WTC11 (cell line): ENCODE data around the gene FLRT1. TPM values are rescaled to one million over a fixed set of nuclear protein-coding genes. Genes with fewer than 3 reads are reported as not detected.

Experiments used
- ATAC-seq: fragments of 200-7000 bp; cut with Tn5 transposase; 2 replicates; pipeline ENCODE4 v1.10.0; 2021; ENCODE audit warnings: mild to moderate bottlenecking, moderate library complexity
- CTCF ChIA-PET: fragments of 300-600 bp; sonication (Branson Sonifier 250); formaldehyde crosslinking; loops from one replicate; lab custom pipeline; 2021; ENCODE audit warnings: antibody characterized with exemption; lab: Charles Lee
- POLR2A ChIA-PET: fragments of 350-600 bp; sonication (Branson Sonifier 250); formaldehyde crosslinking; loops from one replicate; lab custom pipeline; 2021; ENCODE audit warnings: antibody characterized with exemption; lab: Charles Lee
- DNase-seq: peaks from one replicate; pipeline ENCODE4 v3.0.0; 2021; ENCODE audit warnings: low spot score
- H3K27ac Mint-ChIP-seq: 2 replicates; pipeline ENCODE4 v1.8.0; 2021; ENCODE audit warnings: mixed read lengths
- H3K27me3 Mint-ChIP-seq: 2 replicates; pipeline ENCODE4 v1.8.0; 2021; ENCODE audit warnings: low read depth, mild to moderate bottlenecking, moderate library complexity, mixed read lengths
- H3K36me3 Mint-ChIP-seq: 2 replicates; pipeline ENCODE4 v1.8.0; 2021; ENCODE audit warnings: mixed read lengths
- H3K4me1 Mint-ChIP-seq: 2 replicates; pipeline ENCODE4 v1.8.0; 2022; ENCODE audit warnings: mixed read lengths
- H3K4me3 Mint-ChIP-seq: 2 replicates; pipeline ENCODE4 v1.8.0; 2021; ENCODE audit warnings: mild to moderate bottlenecking, moderate library complexity, mixed read lengths
- H3K9me3 Mint-ChIP-seq: 2 replicates; pipeline ENCODE4 v1.8.0; 2021; ENCODE audit warnings: mixed read lengths
- CBFB ChIP-seq: sonication (generic); formaldehyde crosslinking; IDR thresholded peaks from 2 replicates; pipeline ENCODE4 v1.8.1; 2022; ENCODE audit warnings: mild to moderate bottlenecking, low read depth, missing genetic modification reagents
- CTCF ChIP-seq: fragments of 200-600 bp; IDR thresholded peaks from 2 replicates; pipeline ENCODE4 v1.8.0; 2022; ENCODE audit warnings: antibody characterized with exemption
- E2F1 ChIP-seq: sonication (generic); formaldehyde crosslinking; IDR thresholded peaks from 2 replicates; pipeline ENCODE4 v1.8.0; 2022; ENCODE audit warnings: mild to moderate bottlenecking, missing genetic modification reagents
- E2F4 ChIP-seq: sonication (generic); formaldehyde crosslinking; IDR thresholded peaks from 2 replicates; pipeline ENCODE4 v1.8.1; 2022; ENCODE audit warnings: low read depth, mild to moderate bottlenecking, moderate library complexity, missing genetic modification reagents, borderline replicate concordance
- ELF4 ChIP-seq: sonication (generic); formaldehyde crosslinking; IDR thresholded peaks from 2 replicates; pipeline ENCODE4 v1.8.1; 2022; ENCODE audit warnings: low read depth, mild to moderate bottlenecking, moderate library complexity, missing genetic modification reagents
- FOXJ3 ChIP-seq: sonication (generic); formaldehyde crosslinking; IDR thresholded peaks from 2 replicates; pipeline ENCODE4 v1.9.0; 2021; ENCODE audit warnings: missing genetic modification reagents, mild to moderate bottlenecking, borderline replicate concordance
- FOXK1 ChIP-seq: sonication (generic); formaldehyde crosslinking; IDR thresholded peaks from 2 replicates; pipeline ENCODE4 v1.8.0; 2022; ENCODE audit warnings: mild to moderate bottlenecking, moderate library complexity, missing genetic modification reagents
- HMGXB4 ChIP-seq: sonication (generic); formaldehyde crosslinking; IDR thresholded peaks from 2 replicates; pipeline ENCODE4 v1.8.1; 2023; ENCODE audit warnings: mild to moderate bottlenecking, moderate library complexity, missing genetic modification reagents
- KAT7 ChIP-seq: sonication (generic); formaldehyde crosslinking; IDR thresholded peaks from 2 replicates; pipeline ENCODE4 v1.8.1; 2023; ENCODE audit warnings: missing genetic modification reagents, mild to moderate bottlenecking, borderline replicate concordance
- MXD4 ChIP-seq: fragments of 250-450 bp; sonication (Bioruptor Pico); IDR thresholded peaks from 2 replicates; pipeline ENCODE4 v1.8.0; 2021; ENCODE audit warnings: mild to moderate bottlenecking, moderate library complexity, borderline replicate concordance
- NR2C2 ChIP-seq: sonication (generic); formaldehyde crosslinking; IDR thresholded peaks from 2 replicates; pipeline ENCODE4 v1.8.0; 2022; ENCODE audit warnings: mild to moderate bottlenecking, missing genetic modification reagents
- NR3C1 ChIP-seq: sonication (generic); formaldehyde crosslinking; conservative IDR thresholded peaks from 2 replicates; pipeline ENCODE4 v1.8.1; 2023; ENCODE audit warnings: low read depth, mild to moderate bottlenecking, missing genetic modification reagents
- PREB ChIP-seq: sonication (generic); formaldehyde crosslinking; IDR thresholded peaks from 2 replicates; pipeline ENCODE4 v1.8.1; 2022; ENCODE audit warnings: mild to moderate bottlenecking, missing genetic modification reagents, moderate library complexity, borderline replicate concordance
- SMAD4 ChIP-seq: sonication (generic); formaldehyde crosslinking; IDR thresholded peaks from 2 replicates; pipeline ENCODE4 v1.8.0; 2022; ENCODE audit warnings: mild to moderate bottlenecking, missing genetic modification reagents
- SOX15 ChIP-seq: fragments of 250-450 bp; sonication (Bioruptor Pico); IDR thresholded peaks from 2 replicates; pipeline ENCODE4 v1.9.0; 2021; ENCODE audit warnings: mild to moderate bottlenecking
- SP1 ChIP-seq: sonication (generic); formaldehyde crosslinking; conservative IDR thresholded peaks from 2 replicates; pipeline ENCODE4 v1.8.1; 2022; ENCODE audit warnings: missing genetic modification reagents
- TEAD1 ChIP-seq: sonication (generic); formaldehyde crosslinking; IDR thresholded peaks from 2 replicates; pipeline ENCODE4 v1.8.0; 2022; ENCODE audit warnings: mild to moderate bottlenecking, missing genetic modification reagents
- USF2 ChIP-seq: sonication (generic); formaldehyde crosslinking; IDR thresholded peaks from 2 replicates; pipeline ENCODE4 v1.8.1; 2023; ENCODE audit warnings: mild to moderate bottlenecking, missing genetic modification reagents, moderate library complexity
- ZBTB21 ChIP-seq: sonication (generic); formaldehyde crosslinking; IDR thresholded peaks from 2 replicates; pipeline ENCODE4 v1.8.1; 2023; ENCODE audit warnings: mild to moderate bottlenecking, missing genetic modification reagents, borderline replicate concordance
- ZNF263 ChIP-seq: sonication (generic); formaldehyde crosslinking; IDR thresholded peaks from 2 replicates; pipeline ENCODE4 v1.8.1; 2022; ENCODE audit warnings: low read depth, mild to moderate bottlenecking, moderate library complexity, missing genetic modification reagents
- ZNF317 ChIP-seq: sonication (generic); formaldehyde crosslinking; IDR thresholded peaks from 2 replicates; pipeline ENCODE4 v1.8.1; 2023; ENCODE audit warnings: low read depth, mild to moderate bottlenecking, moderate library complexity, missing genetic modification reagents, borderline replicate concordance
- ZNF416 ChIP-seq: fragments of 250-450 bp; sonication (Bioruptor Pico); IDR thresholded peaks from 2 replicates; pipeline ENCODE4 v1.9.0; 2021; ENCODE audit warnings: mild to moderate bottlenecking, inconsistent platforms
- ZNF425 ChIP-seq: fragments of 250-450 bp; sonication (Bioruptor Pico); conservative IDR thresholded peaks from 2 replicates; pipeline ENCODE4 v1.9.0; 2021; ENCODE audit warnings: mild to moderate bottlenecking
- total RNA-seq: library from RNA; stranded (reverse); gene quantifications from 3 replicates; pipeline ENCODE4 v1.2.3, GENCODE V29; 2021

FLRT1 gene
- total RNA-seq, 1 experiment from 2014 or later, result 0.20 TPM

- CTCF ChIA-PET, result interaction anchor here (1.3 to 2.9 kb wide), 3 partner anchors 11 to 39 kb away, joined by 5 to 10 read pairs (median 9); no protein-coding TSS in a partner anchor
- no peak for TF ChIP-seq E2F1 (CRISPR knock-in tag)
- TF ChIP-seq FOXK1 (CRISPR knock-in tag), result no peak
- no peak for TF ChIP-seq NR2C2 (CRISPR knock-in tag)
- no peak for TF ChIP-seq ZNF425 (CRISPR knock-in tag)
- no peak for TF ChIP-seq ELF4 (CRISPR knock-in tag)
- no peak for TF ChIP-seq HMGXB4
- no peak for TF ChIP-seq ZBTB21
- TF ChIP-seq CBFB (CRISPR knock-in tag), result no peak
- TF ChIP-seq FOXJ3 (CRISPR knock-in tag), result no peak
- no peak for TF ChIP-seq ZNF263 (CRISPR knock-in tag)
- no peak for TF ChIP-seq ZNF317 (CRISPR knock-in tag)
- TF ChIP-seq MXD4 (CRISPR knock-in tag), result no peak
- TF ChIP-seq, all 79 proteins: peak for 0
- Mint-ChIP-seq H3K4me3 (no peak overlapping the region), H3K27ac (no peak overlapping the region), H3K36me3 (no peaks in the 10 kb centered on the region), H3K4me1 (peaks cover 13% of the 10 kb centered on the region), H3K9me3 (no peaks in the 10 kb centered on the region), H3K27me3 (peaks cover 93% of the 10 kb centered on the region)
- DNase-seq (no peak), ATAC-seq (no peak)
- POLR2A ChIA-PET, result interaction anchor here (0.5 to 0.6 kb wide), 2 partner anchors 15 to 231 kb away, joined by 3 read pairs; no protein-coding TSS in a partner anchor
Measured at GRCh38 chr11:64039012-64039665, 3.4 kb downstream of the FLRT1 start.

GRCh38 chr11:64040684-64041322 lies 5.1 kb downstream of the FLRT1 start:
- peak; percentile 72 for DNase-seq
- H3K4me3 Mint-ChIP-seq, result no peak overlapping the region
- H3K27me3 Mint-ChIP-seq, result peaks cover 97% of the 10 kb centered on the region
- H3K36me3 Mint-ChIP-seq, result no peaks in the 10 kb centered on the region
- CTCF ChIA-PET, result interaction anchor here (0.6 to 2.9 kb wide), 40 partner anchors 8 to 274 kb away, joined by 3 to 23 read pairs (median 5); partner anchors contain the start of gene STIP1
- TF ChIP-seq NR2C2 (CRISPR knock-in tag), result peak; percentile 49; the same call in 1 of the 2 replicates
- peak; percentile 35 for TF ChIP-seq CTCF
- no peak for TF ChIP-seq SP1 (CRISPR knock-in tag)
- TF ChIP-seq PREB (CRISPR knock-in tag), result no peak
- no peak for TF ChIP-seq FOXJ3 (CRISPR knock-in tag)
- no peak for TF ChIP-seq TEAD1 (CRISPR knock-in tag)
- no peak for TF ChIP-seq SOX15
- TF ChIP-seq FOXK1 (CRISPR knock-in tag), result no peak
- no peak for TF ChIP-seq CBFB (CRISPR knock-in tag)
- no peak for TF ChIP-seq E2F4 (CRISPR knock-in tag)
- TF ChIP-seq SMAD4, result no peak
- no peak for TF ChIP-seq USF2 (CRISPR knock-in tag)
- TF ChIP-seq NR3C1 (CRISPR knock-in tag), result no peak
- no peak for TF ChIP-seq KAT7
- no peak for TF ChIP-seq ZNF416 (CRISPR knock-in tag)
- no peak overlapping the region for H3K27ac Mint-ChIP-seq
- peak; percentile 72 for ATAC-seq
- H3K4me1 Mint-ChIP-seq, result peaks cover 3% of the 10 kb centered on the region; the same call in 1 of the 2 replicates
- H3K9me3 Mint-ChIP-seq, result no peaks in the 10 kb centered on the region
- POLR2A ChIA-PET, result interaction anchor here (0.6 to 1.2 kb wide), 2 partner anchors 13 to 1512 kb away, joined by 3 read pairs; no protein-coding TSS in a partner anchor
